Measurements from ENCODE around the gene RIN3. TPM values are rescaled to one million over a fixed set of nuclear protein-coding genes. Genes with fewer than 3 reads are reported as not detected.
A peak's percentile ranks its signal among the peaks of the same experiment; 100 is the strongest.

RIN3 gene
- total RNA-seq, 2 donors from 2014 or later: 6.6 to 11.8 TPM

DNA sequence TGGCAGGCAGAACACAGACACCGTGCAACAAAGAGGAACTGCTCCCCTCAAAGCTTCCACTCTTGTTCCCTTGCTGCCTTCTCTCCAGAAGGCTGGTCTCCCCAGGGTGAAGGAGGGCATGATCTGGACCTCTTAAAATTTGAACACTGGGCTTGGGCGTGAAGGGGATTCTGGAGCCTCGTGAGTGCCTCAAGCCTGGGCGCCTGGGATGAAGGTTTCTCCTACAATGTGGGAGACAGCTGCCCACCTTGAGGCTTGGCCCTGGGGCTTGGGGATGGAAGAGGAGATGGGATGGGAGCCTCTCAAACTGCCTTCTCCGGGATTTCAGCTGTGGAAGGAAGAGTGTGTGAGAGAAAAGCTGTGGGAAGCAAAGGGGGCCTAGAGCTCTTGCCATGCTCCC lies 7.8 kb upstream of the RIN3 start:
- H3K27ac ChIP-seq: no peak overlapping the region
- H3K9me3 ChIP-seq: no peaks in the 10 kb centered on the region
- H3K36me3 ChIP-seq: no peaks in the 10 kb centered on the region
- peaks cover 0 to 12% of the 10 kb centered on the region in 2 donors for H3K4me1 ChIP-seq
- TF ChIP-seq CTCF (IDR thresholded peaks at IDR 0.05): no peak
- H3K27me3 ChIP-seq: no peaks in the 10 kb centered on the region
- no peak overlapping the region for H3K4me3 ChIP-seq
- DNase-seq (ENCODE audit: low spot score): no peak

DNA sequence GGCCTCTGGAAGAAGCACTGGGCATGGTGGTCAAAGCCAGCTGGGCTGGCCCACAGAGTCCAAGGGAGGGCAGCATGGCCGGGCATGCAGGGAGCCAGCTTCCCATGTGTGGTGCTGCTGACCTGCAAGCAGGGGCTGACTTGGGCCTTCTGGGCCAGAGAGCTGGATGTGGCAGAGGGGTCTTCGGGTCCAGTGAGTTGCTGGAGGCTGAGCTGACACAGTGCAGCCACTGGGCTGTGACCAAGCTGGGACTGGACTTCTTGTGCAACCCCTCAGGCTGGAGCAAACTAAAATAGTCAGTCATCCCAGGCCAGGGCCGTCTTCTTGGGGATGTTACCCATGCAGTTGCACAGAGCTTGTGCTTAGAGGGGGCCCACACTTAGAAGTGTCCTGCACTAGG lies 7.3 kb upstream of the RIN3 start:
- no peak overlapping the region for H3K4me3 ChIP-seq
- H3K9me3 ChIP-seq: no peaks in the 10 kb centered on the region
- H3K4me1 ChIP-seq: peaks cover 0 to 14% of the 10 kb centered on the region in 2 donors
- H3K36me3 ChIP-seq: no peaks in the 10 kb centered on the region
- no peaks in the 10 kb centered on the region for H3K27me3 ChIP-seq
- H3K27ac ChIP-seq: no peak overlapping the region
- no peak for TF ChIP-seq CTCF (IDR thresholded peaks at IDR 0.05)
- no peak for DNase-seq (ENCODE audit: low spot score)

DNA sequence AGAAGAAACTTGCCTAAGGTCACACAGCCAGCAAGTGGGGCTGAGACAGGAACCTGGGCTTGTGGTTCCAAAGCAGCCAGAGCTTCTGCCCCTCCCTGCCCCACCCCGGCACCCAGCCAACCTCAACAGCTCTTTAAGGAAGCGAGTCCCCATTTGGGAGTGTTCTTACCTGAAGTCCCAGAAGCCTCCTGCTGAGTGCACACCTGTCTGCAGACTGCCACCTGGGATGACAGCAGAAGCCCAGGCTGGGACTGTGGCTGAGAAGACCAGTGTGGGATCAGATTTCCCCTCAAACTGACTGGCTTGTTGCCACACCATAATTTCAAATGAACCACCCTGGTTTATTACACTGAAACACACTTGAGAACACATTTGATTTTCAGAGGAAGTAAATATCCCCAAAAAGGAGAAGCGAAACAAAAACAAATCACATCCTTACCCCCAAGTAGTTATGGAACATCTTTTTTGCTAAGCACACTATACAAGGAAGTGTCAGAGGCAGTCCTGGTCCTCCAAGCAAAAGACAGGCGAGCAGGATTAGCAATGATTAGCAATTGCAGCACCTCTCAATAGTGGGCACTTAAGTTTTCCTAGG lies 6.3 kb upstream of the RIN3 start:
- Histone ChIP-seq H3K27me3 (no peaks in the 10 kb centered on the region), H3K4me3 (no peak overlapping the region), H3K27ac (no peak overlapping the region), H3K36me3 (no peaks in the 10 kb centered on the region), H3K9me3 (no peaks in the 10 kb centered on the region), H3K4me1 (peaks cover 0 to 19% of the 10 kb centered on the region in 2 donors)
- no peak for TF ChIP-seq CTCF (IDR thresholded peaks at IDR 0.05)
- no peak for DNase-seq (ENCODE audit: low spot score)

DNA sequence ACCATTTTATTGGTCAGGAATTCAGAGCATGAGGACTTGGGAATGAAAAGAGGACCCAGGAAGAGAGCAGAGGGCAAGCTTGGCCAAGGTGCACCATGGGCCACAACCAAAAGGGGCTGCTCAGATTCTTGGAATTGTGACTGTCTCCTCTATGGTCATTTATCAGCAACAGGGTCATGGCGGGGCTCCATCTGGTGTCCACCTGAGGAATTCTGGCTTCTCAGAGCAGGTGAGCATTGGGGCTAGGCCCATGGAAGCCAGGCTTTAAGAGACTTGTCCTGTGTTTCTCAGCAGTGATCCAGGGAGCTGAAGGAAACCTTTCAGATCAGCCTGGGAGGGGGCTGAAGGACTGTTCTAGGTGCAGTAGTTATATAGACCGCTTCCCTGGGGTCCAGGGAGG lies 2.6 kb upstream of the RIN3 start:
- no peak for TF ChIP-seq CTCF (IDR thresholded peaks at IDR 0.05)
- Histone ChIP-seq H3K4me1 (peaks cover 0 to 22% of the 10 kb centered on the region in 2 donors), H3K4me3 (no peak overlapping the region), H3K9me3 (no peaks in the 10 kb centered on the region), H3K27me3 (no peaks in the 10 kb centered on the region), H3K27ac (peak overlapping the region in 1 of 2 donors; percentile 31), H3K36me3 (no peaks in the 10 kb centered on the region)
- DNase-seq (ENCODE audit: low spot score): no peak

GRCh38 chr14:92511453-92512238 lies 1.9 kb upstream of the RIN3 start:
- no peak overlapping the region for H3K4me3 ChIP-seq
- H3K27me3 ChIP-seq: no peaks in the 10 kb centered on the region
- H3K4me1 ChIP-seq: peaks cover 0 to 28% of the 10 kb centered on the region in 2 donors
- DNase-seq (ENCODE audit: low spot score): no peak
- peak overlapping the region in 1 of 2 donors; percentile 31 for H3K27ac ChIP-seq
- TF ChIP-seq CTCF (IDR thresholded peaks at IDR 0.05): no peak
- no peaks in the 10 kb centered on the region for H3K9me3 ChIP-seq
- no peaks in the 10 kb centered on the region for H3K36me3 ChIP-seq
